Keratinocyte (primary cell): ENCODE data around the gene FRY. TPM values are rescaled to one million over a fixed set of nuclear protein-coding genes. Genes with fewer than 3 reads are reported as not detected.
"Not testable (repeated sequence)": the region's sequence is repeated elsewhere in the genome, so short reads cannot be mapped to it uniquely, and the experiment has no call there.

Experiments used
- DNase-seq: peaks from one replicate; pipeline ENCODE4 v3.0.0-alpha.2; 2011; ENCODE audit warnings: low read depth, missing footprints, low spot score
- FAIRE-seq: peaks from 2 replicates; lab custom pipeline; 2011; peaks lifted over from hg19 to GRCh38; lab: Jason Lieb, UNC
- H2AFZ ChIP-seq: 2 replicates; pipeline ENCODE4 v1.6.0; 2012; ENCODE audit warnings: low read length, control low read depth, inconsistent platforms; ENCODE audit not compliant: control insufficient read depth
- H3K27ac ChIP-seq: 2 replicates; pipeline ENCODE4 v1.5.1; 2011; ENCODE audit warnings: low read length; ENCODE audit not compliant: control insufficient read depth, insufficient read depth
- H3K27me3 ChIP-seq: 3 replicates; pipeline ENCODE4 v1.6.0; 2011; ENCODE audit warnings: low read length; ENCODE audit not compliant: control insufficient read depth, insufficient read depth; ENCODE audit errors: extremely low read depth
- H3K36me3 ChIP-seq, 2 experiments: 2 replicates in 1 of 2; 3 replicates in 1 of 2; pipeline ENCODE4 v1.5.1; 2011; ENCODE audit warnings: low read length in 2 of 2, mild to moderate bottlenecking in 1 of 2; ENCODE audit not compliant: control insufficient read depth in 2 of 2, insufficient read depth in 2 of 2; ENCODE audit errors: extremely low read depth in 1 of 2
- H3K4me1 ChIP-seq: 3 replicates; pipeline ENCODE4 v1.5.1; 2011; ENCODE audit warnings: low read length; ENCODE audit not compliant: control insufficient read depth, insufficient read depth; ENCODE audit errors: extremely low read depth
- H3K4me2 ChIP-seq: 3 replicates; pipeline ENCODE4 v1.6.0; 2011; ENCODE audit warnings: low read depth, low read length; ENCODE audit not compliant: control insufficient read depth, insufficient read depth; ENCODE audit errors: extremely low read depth
- H3K4me3 ChIP-seq, 3 experiments: fragments of 200-600 bp in 1 of 3; sonication (generic) in 1 of 3; 2 replicates in 2 of 3; 3 replicates in 1 of 3; pipeline ENCODE4 v1.5.1; 2011 to 2016; ENCODE audit warnings: low read length in 3 of 3, mild to moderate bottlenecking in 3 of 3, control low read depth in 2 of 3, inconsistent platforms in 1 of 3, low read depth in 1 of 3, mixed read lengths in 1 of 3, mixed run types in 1 of 3, moderate library complexity in 1 of 3; ENCODE audit not compliant: control insufficient read depth in 2 of 3, insufficient read depth in 2 of 3; ENCODE audit errors: extremely low read depth in 1 of 3
- H3K79me2 ChIP-seq: 2 replicates; pipeline ENCODE4 v1.6.0; 2012; ENCODE audit warnings: low read length; ENCODE audit not compliant: control insufficient read depth, insufficient read depth
- H3K9ac ChIP-seq: 3 replicates; pipeline ENCODE4 v1.6.0; 2011; ENCODE audit warnings: low read length; ENCODE audit not compliant: control insufficient read depth, insufficient read depth; ENCODE audit errors: extremely low read depth
- H3K9me1 ChIP-seq: 3 replicates; pipeline ENCODE4 v1.6.0; 2011; ENCODE audit warnings: low read length; ENCODE audit not compliant: control insufficient read depth, insufficient read depth; ENCODE audit errors: extremely low read depth
- H3K9me3 ChIP-seq: 2 replicates; pipeline ENCODE4 v1.5.1; 2012; ENCODE audit warnings: low read depth, low read length; ENCODE audit not compliant: control insufficient read depth
- H4K20me1 ChIP-seq: 3 replicates; pipeline ENCODE4 v1.6.0; 2011; ENCODE audit warnings: low read length; ENCODE audit not compliant: control insufficient read depth, insufficient read depth; ENCODE audit errors: extremely low read depth
- CTCF ChIP-seq, 3 experiments: IDR thresholded peaks in 1 of 3; conservative IDR thresholded peaks in 1 of 3; optimal IDR thresholded peaks in 1 of 3; 2 replicates in 2 of 3; 3 replicates in 1 of 3; pipeline versions ENCODE3 to v1.5.1; 2011; ENCODE audit warnings: low read length in 3 of 3, mild to moderate bottlenecking in 3 of 3, moderate library complexity in 2 of 3, control low read depth in 1 of 3, inconsistent platforms in 1 of 3; ENCODE audit not compliant: insufficient read depth in 2 of 3; ENCODE audit errors: extremely low read depth in 1 of 3
- EZH2 ChIP-seq: IDR thresholded peaks from one replicate; pipeline ENCODE4 v1.6.1; 2012; ENCODE audit warnings: inconsistent platforms, mild to moderate bottlenecking, low read length, moderate library complexity
- dilution Hi-C: fragments of 300-500 bp; cut with MboI; formaldehyde crosslinking; loops from one replicate; pipeline ENCODE4 v1.7.0; 2020; ENCODE audit warnings: low sequenced_read_pairs; ENCODE audit not compliant: extremely low pct_ligation_motif_present
- polyA plus RNA-seq, 5 experiments: library from polyadenylated mRNA; depleted of rRNA in 3 of 5; stranded (reverse) in 3 of 5; stranded (forward) in 1 of 5; unstranded in 1 of 5; fragments of >200 nt; gene quantifications; 1 replicate in 1 of 5; 2 replicates in 3 of 5; 3 replicates in 1 of 5; pipeline versions ENCODE4 v1.2.1 to v1.2.3, GENCODE V29; 2011 to 2012; ENCODE audit warnings: missing spikeins in 2 of 5, low read depth in 1 of 5, low replicate concordance in 1 of 5

FRY gene
- polyA plus RNA-seq, 1 donor (not counting 4 experiments of a cell fraction or from before 2014, with no cell fraction given): 0.80 TPM

- no peak overlapping the region for H3K9ac ChIP-seq
- no peaks in the 10 kb centered on the region for H3K79me2 ChIP-seq
- no peak for TF ChIP-seq EZH2
- TF ChIP-seq CTCF (optimal IDR thresholded peaks at IDR 0.05 in 1 of 3, IDR thresholded peaks at IDR 0.05 in 1 of 3, conservative IDR thresholded peaks at IDR 0.05 in 1 of 3; ENCODE audit: extremely low read depth in 1 of 3, insufficient read depth in 2 of 3, low read length in 3 of 3): no peak
- DNase-seq (peak; percentile 85), FAIRE-seq (peak; percentile 32)
- no peaks in the 10 kb centered on the region for H3K9me3 ChIP-seq
- H3K4me2 ChIP-seq: no peak overlapping the region
- peaks cover 10% of the 10 kb centered on the region for H3K4me1 ChIP-seq
- no peak overlapping the region for H3K4me3 ChIP-seq
- H3K36me3 ChIP-seq: no peaks in the 10 kb centered on the region
- no peak overlapping the region for H3K27ac ChIP-seq
- H4K20me1 ChIP-seq: no peaks in the 10 kb centered on the region
- H3K9me1 ChIP-seq: no peaks in the 10 kb centered on the region
- H2AFZ ChIP-seq: no peak overlapping the region
- dilution Hi-C loops: no loop called here
- no peaks in the 10 kb centered on the region for H3K27me3 ChIP-seq
These were observed 49.0 kb upstream of the FRY start for GRCh38 chr13:31982540-31982939.

- peaks cover 10% of the 10 kb centered on the region for H3K4me1 ChIP-seq
- dilution Hi-C loops, H4K20me1 ChIP-seq, H3K9me3 ChIP-seq, H3K79me2 ChIP-seq, H3K4me2 ChIP-seq, H3K36me3 ChIP-seq, H2AFZ ChIP-seq, H3K4me3 ChIP-seq, DNase-seq, H3K9me1 ChIP-seq, H3K27me3 ChIP-seq, FAIRE-seq, H3K9ac ChIP-seq, H3K27ac ChIP-seq: not testable (repeated sequence)
These were observed 47.9 kb upstream of the FRY start for GRCh38 chr13:31983696-31984095.

GRCh38 chr13:31984388-31984787 lies 47.2 kb upstream of the FRY start:
- DNase-seq, H3K4me3 ChIP-seq, H2AFZ ChIP-seq, FAIRE-seq, H3K4me2 ChIP-seq, H3K9me1 ChIP-seq, H3K79me2 ChIP-seq, dilution Hi-C loops, H4K20me1 ChIP-seq, H3K9ac ChIP-seq, H3K9me3 ChIP-seq, H3K27ac ChIP-seq, H3K36me3 ChIP-seq, H3K27me3 ChIP-seq: not testable (repeated sequence)
- peaks cover 10% of the 10 kb centered on the region for H3K4me1 ChIP-seq
